Lung (tissue), 12 donors: ENCODE measurements around the gene NACC2. TPM values are rescaled to one million over a fixed set of nuclear protein-coding genes. Genes with fewer than 3 reads are reported as not detected.
A peak's percentile ranks its signal among the peaks of the same experiment; 100 is the strongest.

Experiments
- ATAC-seq: fragments of 200-7000 bp; cut with Tn5 transposase; one replicate; pipeline ENCODE4 v1.9.1; 2020; ENCODE audit warnings: moderate number of reproducible peaks; ENCODE audit not compliant: insufficient read depth, low FRiP score
- DNase-seq, 3 donors: peaks; one replicate each; pipeline ENCODE4 v3.0.0-alpha.2; 2013 to 2017
- H3K27ac ChIP-seq, 2 donors: one replicate each; pipeline ENCODE4 v1.5.1; 2013; ENCODE audit warnings: mild to moderate bottlenecking in 2 of 2, moderate library complexity in 2 of 2, control low read depth in 1 of 2, inconsistent platforms in 1 of 2, low read depth in 1 of 2, low read length in 1 of 2
- H3K27me3 ChIP-seq, 3 donors: one replicate each; pipeline ENCODE4 v1.5.1; 2013; ENCODE audit warnings: low read length in 2 of 3; ENCODE audit not compliant: control insufficient read depth in 3 of 3, insufficient read depth in 3 of 3
- H3K36me3 ChIP-seq, 4 donors: one replicate each; pipeline ENCODE4 v1.5.1; 2013; ENCODE audit warnings: low read length in 4 of 4, mild to moderate bottlenecking in 1 of 4, moderate library complexity in 1 of 4; ENCODE audit not compliant: control insufficient read depth in 4 of 4, insufficient read depth in 4 of 4
- H3K4me1 ChIP-seq, 5 donors: one replicate each; pipeline ENCODE4 v1.5.1; 2013; ENCODE audit warnings: low read length in 5 of 5, mild to moderate bottlenecking in 2 of 5, moderate library complexity in 1 of 5; ENCODE audit not compliant: control insufficient read depth in 5 of 5, insufficient read depth in 5 of 5
- H3K4me3 ChIP-seq: one replicate; pipeline ENCODE4 v1.5.1; 2013; ENCODE audit warnings: mild to moderate bottlenecking, control low read depth, moderate library complexity
- H3K9ac ChIP-seq, 2 donors: one replicate each; pipeline ENCODE4 v1.5.1; 2013; ENCODE audit warnings: low read length in 2 of 2, control low read depth in 1 of 2; ENCODE audit not compliant: insufficient read depth in 1 of 2
- H3K9me3 ChIP-seq, 4 donors: one replicate each; pipeline ENCODE4 v1.5.1; 2013; ENCODE audit warnings: low read length in 3 of 4, mild to moderate bottlenecking in 1 of 4, moderate library complexity in 1 of 4; ENCODE audit not compliant: control insufficient read depth in 4 of 4, insufficient read depth in 3 of 4
- CTCF ChIP-seq: IDR thresholded peaks from 2 replicates; pipeline ENCODE4 v1.5.1; 2012; ENCODE audit warnings: mild to moderate bottlenecking; ENCODE audit errors: control extremely low read depth, extremely low read depth
- WGBS, 2 donors: extraction: QIAGEN DNeasy Blood & Tissue Kit; methylation state at CpG; one replicate each; pipeline ENCODE4 v1.1.7; 2013; 5-methylcytosine and 5-hydroxymethylcytosine counted together
- polyA plus RNA-seq, 2 donors: library from polyadenylated mRNA; stranded (reverse); fragments of 200-250 nt; gene quantifications; one replicate each; pipeline ENCODE4 v1.2.1, GENCODE V29; 2013
- total RNA-seq, 2 donors: library from RNA; depleted of rRNA in 1 of 2; stranded (reverse); fragments of >200 nt in 1 of 2; gene quantifications; one replicate each; pipeline ENCODE4 v1.2.1, GENCODE V29; 2014 to 2021
- donor health status: control.
- donor health status: control.
- donor health status: Bipolar disorder and iron deficiency.
- donor health status: healthy.
- donor health status: DM: yes; HTN: yes; CAD: no.

The NACC2 gene
- total and polyA plus RNA-seq, 4 donors: 5.9 to 32.7 (median 10.5) TPM

- 4 to 7% methylated on average over 61 to 74 of the region's 74 CpGs for WGBS, 2 donors
- peak; percentile 58 for ATAC-seq
Measured at GRCh38 chr9:136093995-136094881, 851 bp downstream of the NACC2 start.

GRCh38 chr9:136093346-136093986 is 1.6 kb downstream of the NACC2 start:
- Histone ChIP-seq H3K9ac (no peak overlapping the region), H3K9me3 (no peaks in the 10 kb centered on the region), H3K27ac (peak overlapping the region; percentile 85 to 90), H3K36me3 (peaks cover 0 to 6% (median 0%) of the 10 kb centered on the region in 4 donors), H3K4me3 (peak overlapping the region; percentile 73), H3K27me3 (peaks cover 0 to 4% (median 0%) of the 10 kb centered on the region in 3 donors), H3K4me1 (peaks cover 0 to 19% (median 12%) of the 10 kb centered on the region in 5 donors)
- DNase-seq (no peak), ATAC-seq (no peak)
- WGBS, 2 donors: 43 to 59% methylated on average over 16 of the region's 16 CpGs
- no peak for TF ChIP-seq CTCF

More at GRCh38 chr9:136093995-136094881, 851 bp downstream of the NACC2 start:
- Histone ChIP-seq H3K27me3 (peaks cover 0 to 8% (median 0%) of the 10 kb centered on the region in 3 donors), H3K9ac (no peak overlapping the region), H3K27ac (peak overlapping the region; percentile 85 to 90), H3K9me3 (no peaks in the 10 kb centered on the region), H3K36me3 (peaks cover 0 to 6% (median 0%) of the 10 kb centered on the region in 4 donors), H3K4me1 (peaks cover 0 to 19% (median 12%) of the 10 kb centered on the region in 5 donors), H3K4me3 (peak overlapping the region; percentile 73)
- no peak for TF ChIP-seq CTCF
- DNase-seq: peak in 1 of 3 donors; percentile 35

- Histone ChIP-seq H3K9me3 (no peaks in the 10 kb centered on the region), H3K4me3 (no peak overlapping the region), H3K27me3 (peaks cover 0 to 4% (median 0%) of the 10 kb centered on the region in 3 donors), H3K36me3 (peaks cover 0 to 6% (median 0%) of the 10 kb centered on the region in 4 donors), H3K4me1 (peaks cover 0 to 19% (median 12%) of the 10 kb centered on the region in 5 donors), H3K27ac (peak overlapping the region in 1 of 2 donors; percentile 3), H3K9ac (no peak overlapping the region)
- WGBS, 2 donors: 81 to 86% methylated on average over 9 of the region's 9 CpGs
- no peak for TF ChIP-seq CTCF
- DNase-seq (no peak), ATAC-seq (no peak)
Measured at GRCh38 chr9:136092741-136093140, 2.3 kb downstream of the NACC2 start.
